NCI-H2196 (cell line): ENCODE data around the gene DGCR8.
A peak's percentile ranks its signal among the peaks of the same experiment; 100 is the strongest.

Experiments
- DNase-seq: peaks from one replicate; lab custom pipeline; 2025; ENCODE audit not compliant: unreplicated experiment; lab: John Stamatoyannopoulos, UW

The DGCR8 gene

GRCh38 chr22:20079745-20080444 is at the start of gene DGCR8:
Gene DGCR8, plus strand, starts transcription at chr22:20080241. Its CDS starts 5,723 bp downstream, at chr22:20085964.
- DNase-seq = peak; percentile 88

GRCh38 chr22:20031732-20032406 is 48.2 kb upstream of the DGCR8 start:
- DNase-seq = no peak

- no peak for DNase-seq
Observed at GRCh38 chr22:20032407-20032991, 47.5 kb upstream of the DGCR8 start.

- peak; percentile 27 for DNase-seq
Observed at GRCh38 chr22:20033045-20033706, 46.9 kb upstream of the DGCR8 start.

- no peak for DNase-seq
Observed at GRCh38 chr22:20034143-20034542, 45.9 kb upstream of the DGCR8 start.

GRCh38 chr22:20035375-20036083 is 44.5 kb upstream of the DGCR8 start:
- DNase-seq = no peak

- no peak for DNase-seq
Observed at GRCh38 chr22:20036084-20036482, 44.0 kb upstream of the DGCR8 start.

GRCh38 chr22:20036535-20037392 is 43.3 kb upstream of the DGCR8 start:
- no peak for DNase-seq

- DNase-seq = no peak
Observed at GRCh38 chr22:20037419-20037818, 42.6 kb upstream of the DGCR8 start.

GRCh38 chr22:20038574-20038973 is 41.5 kb upstream of the DGCR8 start:
- DNase-seq = no peak

- DNase-seq = no peak
Observed at GRCh38 chr22:20039683-20040325, 40.2 kb upstream of the DGCR8 start.

- no peak for DNase-seq
Observed at GRCh38 chr22:20040327-20041200, 39.5 kb upstream of the DGCR8 start.

- DNase-seq = no peak
Observed at GRCh38 chr22:20043057-20043996, 36.7 kb upstream of the DGCR8 start.

GRCh38 chr22:20043997-20044342 is 36.1 kb upstream of the DGCR8 start:
- no peak for DNase-seq

- DNase-seq = no peak
Observed at GRCh38 chr22:20044495-20045151, 35.4 kb upstream of the DGCR8 start.

- DNase-seq = no peak
Observed at GRCh38 chr22:20046730-20047129, 33.3 kb upstream of the DGCR8 start.

- DNase-seq = no peak
Observed at GRCh38 chr22:20051927-20052308, 28.1 kb upstream of the DGCR8 start.
